HG03469 (cell line): ENCODE measurements around the gene CSF3.

Experiments
- ATAC-seq: cut with Tn5 transposase; IDR thresholded peaks from one replicate; pipeline ENCODE4 v1.9.1; 2021; ENCODE audit warnings: mild to moderate bottlenecking, moderate library complexity, moderate number of reproducible peaks; ENCODE audit not compliant: unreplicated experiment

Gene CSF3

DNA sequence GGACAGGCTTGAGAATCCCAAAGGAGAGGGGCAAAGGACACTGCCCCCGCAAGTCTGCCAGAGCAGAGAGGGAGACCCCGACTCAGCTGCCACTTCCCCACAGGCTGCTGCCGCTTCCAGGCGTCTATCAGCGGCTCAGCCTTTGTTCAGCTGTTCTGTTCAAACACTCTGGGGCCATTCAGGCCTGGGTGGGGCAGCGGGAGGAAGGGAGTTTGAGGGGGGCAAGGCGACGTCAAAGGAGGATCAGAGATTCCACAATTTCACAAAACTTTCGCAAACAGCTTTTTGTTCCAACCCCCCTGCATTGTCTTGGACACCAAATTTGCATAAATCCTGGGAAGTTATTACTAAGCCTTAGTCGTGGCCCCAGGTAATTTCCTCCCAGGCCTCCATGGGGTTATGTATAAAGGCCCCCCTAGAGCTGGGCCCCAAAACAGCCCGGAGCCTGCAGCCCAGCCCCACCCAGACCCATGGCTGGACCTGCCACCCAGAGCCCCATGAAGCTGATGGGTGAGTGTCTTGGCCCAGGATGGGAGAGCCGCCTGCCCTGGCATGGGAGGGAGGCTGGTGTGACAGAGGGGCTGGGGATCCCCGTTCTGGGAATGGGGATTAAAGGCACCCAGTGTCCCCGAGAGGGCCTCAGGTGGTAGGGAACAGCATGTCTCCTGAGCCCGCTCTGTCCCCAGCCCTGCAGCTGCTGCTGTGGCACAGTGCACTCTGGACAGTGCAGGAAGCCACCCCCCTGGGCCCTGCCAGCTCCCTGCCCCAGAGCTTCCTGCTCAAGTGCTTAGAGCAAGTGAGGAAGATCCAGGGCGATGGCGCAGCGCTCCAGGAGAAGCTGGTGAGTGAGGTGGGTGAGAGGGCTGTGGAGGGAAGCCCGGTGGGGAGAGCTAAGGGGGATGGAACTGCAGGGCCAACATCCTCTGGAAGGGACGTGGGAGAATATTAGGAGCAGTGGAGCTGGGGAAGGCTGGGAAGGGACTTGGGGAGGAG lies at the start of gene CSF3:
CSF3 (plus strand) TSS at position 436 of the 993 bp plus-strand sequence; CDS start at position 471, 35 bp downstream.
- ATAC-seq, result no peak

GRCh38 chr17:39966771-39967170 lies 48.5 kb upstream of the CSF3 start:
- ATAC-seq, result no peak

DNA sequence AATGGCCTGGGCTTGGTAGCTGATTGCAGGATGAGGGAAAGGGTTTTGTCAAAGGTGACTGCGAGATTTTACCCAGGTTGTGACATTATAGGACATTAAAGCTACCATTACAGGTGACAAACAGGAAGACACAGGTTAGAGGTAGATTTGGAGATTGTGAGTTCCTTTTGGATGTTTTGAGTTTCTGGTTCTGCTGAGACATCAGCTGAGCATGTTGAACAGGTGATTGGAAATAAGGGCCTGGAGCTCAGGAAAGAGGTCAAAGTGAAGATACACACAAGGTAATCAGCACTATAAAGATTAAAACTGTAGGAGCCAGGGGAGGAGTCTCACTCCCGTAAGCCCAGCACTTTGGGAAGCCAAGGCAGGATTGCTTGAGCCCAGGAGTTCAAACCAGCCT lies 46.5 kb upstream of the CSF3 start:
- no peak for ATAC-seq

DNA sequence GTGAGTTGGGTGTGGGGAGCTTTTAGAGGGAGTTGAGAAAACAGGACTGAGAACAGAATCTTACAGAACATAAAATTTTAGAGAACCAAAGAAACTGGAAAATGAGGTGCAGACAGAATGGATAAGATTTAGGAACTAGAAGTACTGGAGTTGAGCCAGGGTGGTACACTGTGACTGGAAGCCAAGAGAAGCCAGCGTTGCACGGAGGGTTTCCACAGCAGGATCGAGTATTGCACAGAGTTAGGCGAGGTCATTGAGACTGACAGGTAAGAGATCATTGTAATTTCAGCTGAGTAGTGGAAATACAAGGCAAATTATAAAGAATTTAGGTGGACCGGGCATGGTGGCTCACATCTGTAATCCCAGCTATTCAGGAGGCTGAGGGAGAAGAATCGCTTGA lies 45.9 kb upstream of the CSF3 start:
- no peak for ATAC-seq

- no peak for ATAC-seq
Observed at GRCh38 chr17:39970157-39970692, 45.0 kb upstream of the CSF3 start.

GRCh38 chr17:39971076-39971603 lies 44.1 kb upstream of the CSF3 start:
- no peak for ATAC-seq

DNA sequence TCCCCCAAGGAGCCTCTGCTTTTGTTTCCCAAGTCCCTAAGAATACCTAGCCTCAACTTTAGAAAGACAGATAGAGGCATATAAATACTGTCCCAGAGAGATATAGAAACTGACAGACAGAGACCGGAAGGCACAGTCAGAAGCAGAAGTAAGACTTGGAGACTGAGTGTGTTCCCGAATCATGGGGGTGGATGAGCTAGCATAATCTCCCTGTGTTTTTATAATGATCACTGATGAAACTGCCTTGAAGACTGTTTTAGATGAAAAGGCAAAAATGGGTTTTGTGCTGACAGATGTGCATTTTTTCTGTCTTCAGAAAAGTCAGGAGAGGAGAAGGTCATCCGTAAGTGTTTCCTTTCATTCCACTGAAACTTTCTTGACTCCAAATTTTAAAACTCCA lies 43.0 kb upstream of the CSF3 start:
- ATAC-seq, result no peak

- ATAC-seq, result no peak
Observed at GRCh38 chr17:39973496-39973895, 41.7 kb upstream of the CSF3 start.

DNA sequence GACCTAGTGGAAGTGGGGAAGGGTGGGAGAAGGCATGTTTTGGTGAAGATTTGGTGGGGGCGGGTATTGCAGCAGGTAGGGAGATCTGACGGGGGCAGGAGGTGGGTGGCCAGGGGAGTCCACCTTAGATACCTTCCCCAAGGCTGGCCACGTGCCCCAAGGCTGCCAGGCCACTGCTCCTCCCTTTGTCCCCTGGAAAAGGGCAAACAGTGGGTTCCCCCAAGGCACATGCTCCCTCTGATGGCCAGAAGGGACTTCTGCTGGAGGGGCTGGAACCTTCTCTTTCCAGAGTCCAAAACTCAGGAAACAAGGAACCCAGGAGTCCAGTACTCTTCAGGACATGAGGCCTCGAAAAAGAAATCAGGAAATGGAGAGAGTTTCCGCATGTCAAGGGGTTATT lies 40.8 kb upstream of the CSF3 start:
- ATAC-seq, result no peak

GRCh38 chr17:39975801-39976200 lies 39.4 kb upstream of the CSF3 start:
- ATAC-seq, result no peak

- ATAC-seq, result no peak
Observed at GRCh38 chr17:39979016-39979670, 36.1 kb upstream of the CSF3 start.

GRCh38 chr17:39979893-39980350 lies 35.3 kb upstream of the CSF3 start:
- ATAC-seq, result no peak

- peak; percentile 80 for ATAC-seq
Observed at GRCh38 chr17:39980351-39981206, 34.7 kb upstream of the CSF3 start, which contains the start of gene PSMD3. PSMD3 (plus strand) TSS chr17:39980807; CDS start chr17:39980971, 164 bp downstream.

DNA sequence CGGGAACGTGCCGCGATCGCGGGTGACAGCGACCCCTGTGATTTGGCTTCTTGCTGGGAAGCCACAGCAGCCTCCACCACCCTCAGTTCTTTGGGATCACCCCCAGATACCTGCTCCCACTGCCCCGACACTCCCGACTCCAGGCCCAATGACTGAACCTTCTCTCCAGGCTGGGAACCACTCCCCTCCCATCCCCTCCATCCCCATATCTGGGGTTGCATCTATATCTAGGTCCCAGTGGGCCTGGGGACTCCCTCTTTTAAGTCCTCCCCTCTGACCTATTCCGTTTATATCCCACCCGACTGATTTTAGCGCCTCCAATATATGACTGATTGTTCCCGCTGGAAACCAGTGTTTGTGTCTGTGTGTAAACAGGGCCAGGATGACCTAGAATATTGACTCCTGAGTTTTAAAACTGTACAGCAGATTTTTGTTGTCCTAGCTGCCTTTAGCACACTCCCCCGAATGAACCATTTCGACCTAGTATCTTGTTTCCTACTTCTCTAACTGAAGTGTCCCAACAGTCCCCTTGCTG lies 34.0 kb upstream of the CSF3 start:
- no peak for ATAC-seq

DNA sequence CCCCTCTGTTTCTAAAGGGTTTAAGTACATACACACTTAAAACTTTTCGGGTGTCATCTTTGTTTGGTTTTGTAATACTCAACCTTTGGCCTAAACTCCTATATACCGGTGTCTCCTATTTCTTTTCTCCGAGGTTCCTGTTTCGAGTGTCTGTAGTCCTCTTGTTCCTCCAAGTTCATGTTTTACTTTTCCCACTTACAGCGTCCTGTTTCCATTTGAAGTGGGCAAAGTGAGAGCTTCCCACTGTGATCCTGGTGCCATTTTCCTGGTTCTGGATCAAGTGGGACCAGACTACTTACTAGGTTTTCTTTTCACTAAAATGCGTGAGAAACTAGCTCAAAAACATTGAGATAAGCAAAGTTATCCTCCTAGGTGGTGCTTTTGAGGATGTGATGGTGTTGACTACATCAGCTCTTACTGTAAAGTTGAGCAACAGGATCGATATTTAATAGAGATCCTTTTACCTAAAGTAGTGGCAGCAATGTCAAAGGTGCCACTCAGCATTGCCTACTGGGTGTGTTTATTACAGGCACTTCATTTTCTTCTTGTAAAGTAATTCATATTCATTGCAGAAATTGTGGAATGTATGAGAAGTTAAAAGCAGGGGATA lies 33.4 kb upstream of the CSF3 start:
- no peak for ATAC-seq

DNA sequence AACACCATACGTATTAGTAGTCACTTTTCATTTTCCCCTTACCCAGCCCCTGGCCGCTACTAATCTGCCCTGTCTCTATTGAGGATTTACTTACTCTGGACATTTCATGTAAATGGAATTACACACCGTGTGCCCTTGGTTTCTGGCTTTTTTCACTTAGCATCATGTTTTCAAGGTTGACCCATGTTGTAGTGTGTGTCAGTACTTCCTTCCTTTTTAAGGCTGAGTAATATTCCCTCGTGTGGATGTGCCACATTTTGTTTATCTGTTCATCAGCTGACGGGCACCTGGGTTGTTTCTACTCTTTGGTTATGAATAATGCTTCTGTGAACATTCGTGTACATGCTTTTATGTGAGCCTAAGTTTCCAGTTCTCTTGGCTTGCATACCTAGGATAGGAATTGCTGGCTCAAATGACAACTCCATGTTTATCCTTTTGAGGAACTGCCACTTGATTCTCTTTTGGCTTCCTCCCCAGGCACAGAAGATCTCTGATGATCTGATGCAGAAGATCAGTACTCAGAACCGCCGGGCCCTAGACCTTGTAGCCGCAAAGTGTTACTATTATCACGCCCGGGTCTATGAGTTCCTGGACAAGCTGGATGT lies 26.9 kb upstream of the CSF3 start:
- no peak for ATAC-seq

GRCh38 chr17:39994448-39994847 lies 20.8 kb upstream of the CSF3 start:
- no peak for ATAC-seq

DNA sequence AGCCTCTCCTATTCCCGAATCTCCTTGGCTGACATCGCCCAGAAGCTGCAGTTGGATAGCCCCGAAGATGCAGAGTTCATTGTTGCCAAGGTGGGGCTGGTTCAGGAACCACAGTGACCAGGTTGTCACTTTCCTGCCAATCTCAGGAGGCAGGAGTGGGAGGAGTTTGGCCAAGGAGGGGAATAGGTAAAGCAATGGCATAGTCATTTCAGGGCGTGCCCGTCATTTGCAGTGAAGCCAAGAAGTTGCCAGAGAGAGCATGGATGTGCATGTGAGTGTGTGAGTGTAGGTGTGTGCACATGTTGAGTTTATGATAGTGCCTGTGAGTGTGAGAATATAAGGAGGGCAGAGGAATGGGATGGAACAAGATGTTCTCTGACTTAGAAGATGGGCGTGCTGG lies 19.8 kb upstream of the CSF3 start:
- no peak for ATAC-seq

DNA sequence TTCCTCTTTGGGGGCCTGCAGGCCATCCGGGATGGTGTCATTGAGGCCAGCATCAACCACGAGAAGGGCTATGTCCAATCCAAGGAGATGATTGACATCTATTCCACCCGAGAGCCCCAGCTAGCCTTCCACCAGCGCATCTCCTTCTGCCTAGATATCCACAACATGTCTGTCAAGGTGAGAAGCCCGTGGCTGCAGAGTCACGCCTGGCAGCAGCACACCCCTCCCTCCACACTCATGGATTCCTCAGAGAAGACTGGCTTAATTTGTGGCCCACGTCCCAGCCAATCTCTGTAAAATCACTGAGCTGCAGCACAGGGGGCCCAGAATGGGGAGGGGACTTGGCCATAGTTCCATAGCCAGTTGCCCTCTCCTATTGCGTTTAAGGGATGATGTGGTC lies 19.1 kb upstream of the CSF3 start:
- ATAC-seq, result no peak
